ENCODE measurements around the gene NACC2.

NACC2 gene

GRCh38 chr9:136056546-136057235 lies 38.4 kb downstream of the NACC2 start:
- Histone ChIP-seq H3K36me3 (peaks cover 0 to 4% (median 0%) of the 10 kb centered on the region in 3 donors), H3K4me3 (no peak overlapping the region), H3K9me3 (no peaks in the 10 kb centered on the region), H3K4me1 (peaks cover 0 to 99% (median 74%) of the 10 kb centered on the region in 4 donors), H3K27ac (no peak overlapping the region), H3K27me3 (no peaks in the 10 kb centered on the region)
- TF ChIP-seq CTCF (IDR thresholded peaks at IDR 0.05): no peak
- intact Hi-C loops (cut with DNase I; ENCODE audit: low total_unique reads): no loop called here
- DNase-seq: peak in 1 of 2 donors; percentile 12

- no peaks in the 10 kb centered on the region for H3K27me3 ChIP-seq
- intact Hi-C loops (cut with DNase I; ENCODE audit: low total_unique reads): no loop called here
- TF ChIP-seq CTCF (IDR thresholded peaks at IDR 0.05): no peak
- no peak overlapping the region for H3K27ac ChIP-seq
- no peak overlapping the region for H3K4me3 ChIP-seq
- peak in 1 of 2 donors; percentile 10 for DNase-seq
- peaks cover 0 to 99% (median 76%) of the 10 kb centered on the region in 4 donors for H3K4me1 ChIP-seq
- H3K36me3 ChIP-seq: no peaks in the 10 kb centered on the region
- no peaks in the 10 kb centered on the region for H3K9me3 ChIP-seq
Measured at GRCh38 chr9:136055715-136056545, 39.2 kb downstream of the NACC2 start.

GRCh38 chr9:136054798-136055714 lies 40.0 kb downstream of the NACC2 start:
- intact Hi-C loops (cut with DNase I; ENCODE audit: low total_unique reads): loop anchor here (5.0 kb wide), 1 partner anchor 32 kb away; no protein-coding TSS in a partner anchor
- peaks cover 0 to 1% (median 1%) of the 10 kb centered on the region in 3 donors for H3K36me3 ChIP-seq
- H3K9me3 ChIP-seq: no peaks in the 10 kb centered on the region
- H3K4me3 ChIP-seq: no peak overlapping the region
- H3K4me1 ChIP-seq: peaks cover 0 to 99% (median 74%) of the 10 kb centered on the region in 4 donors
- DNase-seq: no peak
- H3K27ac ChIP-seq: no peak overlapping the region
- H3K27me3 ChIP-seq: no peaks in the 10 kb centered on the region
- no peak for TF ChIP-seq CTCF (IDR thresholded peaks at IDR 0.05)

- no peak for TF ChIP-seq CTCF (IDR thresholded peaks at IDR 0.05)
- intact Hi-C loops (cut with DNase I; ENCODE audit: low total_unique reads): loop anchor here (5.0 kb wide), 1 partner anchor 33 kb away; no protein-coding TSS in a partner anchor
- no peaks in the 10 kb centered on the region for H3K27me3 ChIP-seq
- H3K36me3 ChIP-seq: peaks cover 5 to 11% (median 10%) of the 10 kb centered on the region in 3 donors
- no peak for DNase-seq
- peak overlapping the region in 1 of 2 donors; percentile 62 for H3K27ac ChIP-seq
- H3K4me1 ChIP-seq: peaks cover 0 to 91% (median 66%) of the 10 kb centered on the region in 4 donors
- H3K4me3 ChIP-seq: no peak overlapping the region
- H3K9me3 ChIP-seq: no peaks in the 10 kb centered on the region
Measured at GRCh38 chr9:136054146-136054545, 40.9 kb downstream of the NACC2 start.

GRCh38 chr9:136053757-136054142 lies 41.3 kb downstream of the NACC2 start:
- Histone ChIP-seq H3K27ac (peak overlapping the region; percentile 62), H3K4me3 (no peak overlapping the region), H3K9me3 (no peaks in the 10 kb centered on the region), H3K27me3 (no peaks in the 10 kb centered on the region), H3K4me1 (peaks cover 0 to 87% (median 65%) of the 10 kb centered on the region in 4 donors), H3K36me3 (peaks cover 6 to 14% (median 14%) of the 10 kb centered on the region in 3 donors)
- no peak for DNase-seq
- intact Hi-C loops (cut with DNase I; ENCODE audit: low total_unique reads): loop anchor here (5.0 kb wide), 1 partner anchor 34 kb away; no protein-coding TSS in a partner anchor
- TF ChIP-seq CTCF (IDR thresholded peaks at IDR 0.05): no peak

Measured in tibial artery (tissue), 4 donors.